Measurements from ENCODE around the gene TMEM44. TPM values are rescaled to one million over a fixed set of nuclear protein-coding genes. Genes with fewer than 3 reads are reported as not detected.

Gene TMEM44
- total and polyA plus RNA-seq, 2 of the 4 experiments (the other 2 are of a cell fraction): 9.7 to 24.2 TPM

DNA sequence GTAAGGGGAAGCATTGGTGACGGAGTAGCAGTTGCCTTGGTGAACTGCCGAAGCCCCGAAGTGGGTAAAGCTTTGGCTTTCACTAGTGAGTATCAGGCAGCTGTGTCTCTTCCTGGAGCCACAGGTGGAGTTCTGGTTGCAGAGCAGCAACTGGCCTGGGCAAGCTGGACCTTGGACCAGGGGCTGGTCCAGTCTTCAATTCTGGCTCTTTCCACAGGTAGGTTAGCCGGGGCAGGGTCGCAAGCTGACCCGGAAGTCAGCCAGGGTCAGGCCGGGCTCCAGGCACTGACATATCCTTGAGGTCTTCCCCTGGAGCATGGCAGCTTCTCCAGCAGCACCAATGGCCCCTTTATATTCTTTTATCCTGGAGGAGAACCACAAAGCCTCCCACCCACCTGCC, 73.2 kb downstream of the TMEM44 start:
- H2AFZ ChIP-seq (replicated peaks; ENCODE audit: low read length, poor library complexity): no peak overlapping the region
- H3K56ac ChIP-seq (ENCODE audit: extremely low read depth, insufficient read depth, low read length): no peak overlapping the region
- WGBS, 2 experiments (ENCODE audit: extremely low coverage in 2 of 2, insufficient read length in 1 of 2): 100% methylated on average over 4 of the region's 7 CpGs; no CpG with 5 or more reads in 1 of the 2 experiments
- no peak overlapping the region for H3K18ac ChIP-seq (ENCODE audit: low read depth, low read length)
- H4K5ac ChIP-seq (ENCODE audit: low read depth, low read length): no peak overlapping the region
- no peaks in the 10 kb centered on the region for H3K9me3 ChIP-seq (ENCODE audit: control insufficient read depth, insufficient read depth, low read length)
- ATAC-seq (ENCODE audit: low read depth): no peak
- ChIA-PET POLR2A (ENCODE audit: unreplicated experiment) (no interaction called here), CTCF (no interaction called here)
- H2BK15ac ChIP-seq (ENCODE audit: low read depth, low read length): peak overlapping the region; percentile 36; the same call in 2 of the 3 replicates
- no peaks in the 10 kb centered on the region for H4K20me1 ChIP-seq (ENCODE audit: insufficient read depth, low read length)
- peaks cover 17% of the 10 kb centered on the region for H3K9me1 ChIP-seq (ENCODE audit: insufficient read depth, low read length)
- no peaks in the 10 kb centered on the region for H3K27me3 ChIP-seq (ENCODE audit: control insufficient read depth, insufficient read depth, low read length)
- in situ Hi-C loops (cut with MboI; ENCODE audit: low sequenced_read_pairs): no loop called here
- no peak overlapping the region for H3K23ac ChIP-seq (ENCODE audit: low read depth, low read length)
- H3K14ac ChIP-seq (replicated peaks; ENCODE audit: low read depth, low read length): no peak overlapping the region
- H3K36me3 ChIP-seq (ENCODE audit: control insufficient read depth, insufficient read depth, low read length): no peaks in the 10 kb centered on the region
- no peak overlapping the region for H3K9ac ChIP-seq (ENCODE audit: low read depth, low read length)
- peak overlapping the region; percentile 59 for H2AK5ac ChIP-seq (ENCODE audit: low read depth, low read length)
- peak overlapping the region; percentile 58 for H3K4ac ChIP-seq (ENCODE audit: low read depth, low read length)
- peak overlapping the region; percentile 11 for H2BK120ac ChIP-seq (ENCODE audit: low read depth, low read length)
- TF ChIP-seq, protein P1, sequence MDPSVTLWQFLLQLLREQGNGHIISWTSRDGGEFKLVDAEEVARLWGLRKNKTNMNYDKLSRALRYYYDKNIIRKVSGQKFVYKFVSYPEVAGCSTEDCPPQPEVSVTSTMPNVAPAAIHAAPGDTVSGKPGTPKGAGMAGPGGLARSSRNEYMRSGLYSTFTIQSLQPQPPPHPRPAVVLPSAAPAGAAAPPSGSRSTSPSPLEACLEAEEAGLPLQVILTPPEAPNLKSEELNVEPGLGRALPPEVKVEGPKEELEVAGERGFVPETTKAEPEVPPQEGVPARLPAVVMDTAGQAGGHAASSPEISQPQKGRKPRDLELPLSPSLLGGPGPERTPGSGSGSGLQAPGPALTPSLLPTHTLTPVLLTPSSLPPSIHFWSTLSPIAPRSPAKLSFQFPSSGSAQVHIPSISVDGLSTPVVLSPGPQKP (IDR thresholded peaks at IDR 0.05; ENCODE audit: borderline replicate concordance, low read depth, low read length): no peak
- TF ChIP-seq NFE2L2 (IDR thresholded peaks at IDR 0.05; ENCODE audit: low read depth, low read length): no peak
- TF ChIP-seq MXI1 (IDR thresholded peaks at IDR 0.05; ENCODE audit: borderline replicate concordance, low read depth, low read length): no peak
- no peak for TF ChIP-seq RCOR1 (IDR thresholded peaks at IDR 0.05; ENCODE audit: insufficient replicate concordance, low read length)
- no peak for TF ChIP-seq CHD1 (IDR thresholded peaks at IDR 0.05; ENCODE audit: low read depth, low read length)
- TF ChIP-seq BHLHE40 (IDR thresholded peaks at IDR 0.05; ENCODE audit: low read depth, low read length): no peak
- TF ChIP-seq MAZ (IDR thresholded peaks at IDR 0.05; ENCODE audit: borderline replicate concordance, low read depth, low read length): no peak
- no peak for TF ChIP-seq RAD21 (IDR thresholded peaks at IDR 0.05; ENCODE audit: low read length)
- no peak for TF ChIP-seq MAFK (IDR thresholded peaks at IDR 0.05; ENCODE audit: low read depth, low read length)
- TF ChIP-seq SMC3 (IDR thresholded peaks at IDR 0.05; ENCODE audit: low read depth, low read length): no peak
- TF ChIP-seq CEBPB (IDR thresholded peaks at IDR 0.05; ENCODE audit: low read depth, low read length): no peak
- no peak for TF ChIP-seq USF2 (IDR thresholded peaks at IDR 0.05; ENCODE audit: low read depth, low read length)
- TF ChIP-seq FOS (IDR thresholded peaks at IDR 0.05; ENCODE audit: low read depth, low read length): no peak
- no peak for TF ChIP-seq CTCF (conservative IDR thresholded peaks at IDR 0.05; ENCODE audit: low read depth, low read length)
- no peak for TF ChIP-seq POLR2A (IDR thresholded peaks at IDR 0.05; ENCODE audit: low read depth, low read length)
- no TSS peak for BruUV-seq (replicated peaks)
- H3K27ac ChIP-seq (ENCODE audit: insufficient read depth, low read length): no peak overlapping the region; the same call in 1 of the 2 replicates
- peaks cover 12% of the 10 kb centered on the region for H3K4me1 ChIP-seq (ENCODE audit: control insufficient read depth, insufficient read depth, low read length)
- no peaks in the 10 kb centered on the region for H3K79me1 ChIP-seq (ENCODE audit: low read depth in 1 of 2, low read length in 2 of 2)
- H2BK20ac ChIP-seq (ENCODE audit: low read depth, low read length): peak overlapping the region; percentile 81
- H3K4me2 ChIP-seq (ENCODE audit: low read depth, low read length): no peak overlapping the region
- peak overlapping the region; percentile 23; the same call in 1 of the 2 replicates for H4K91ac ChIP-seq (ENCODE audit: insufficient read depth, low read depth, low read length)
- DNase-seq: no peak
- no peak overlapping the region for H2BK5ac ChIP-seq (ENCODE audit: low read depth, low read length, poor library complexity, severe bottlenecking)
- peak overlapping the region in 1 of 2 experiments; percentile 39; a peak in 1 of 4 replicates for H4K8ac ChIP-seq (ENCODE audit: low read depth in 2 of 2, low read length in 2 of 2)
- no peak overlapping the region for H2AK9ac ChIP-seq (replicated peaks; ENCODE audit: low read depth, low read length, poor library complexity)
- H3K4me3 ChIP-seq (ENCODE audit: insufficient read depth, low read depth, low read length): no peak overlapping the region
- intact Hi-C loops (cut with micrococcal nuclease): no loop called here
- dilution Hi-C loops (cut with HindIII; ENCODE audit: low sequenced_read_pairs, unreplicated experiment): no loop called here
